OCI-LY1 (cell line): Measurements from ENCODE around the gene CHCHD3.
"Not testable (repeated sequence)": the region's sequence is repeated elsewhere in the genome, so short reads cannot be mapped to it uniquely, and the experiment has no call there.

ENCODE experiments used
- H2AFZ ChIP-seq: fragments of 200-600 bp; sonication (generic), shearing (Covaris generic); 2 replicates; pipeline ENCODE4 v1.6.0; 2014; ENCODE audit warnings: antibody characterized with exemption, mild to moderate bottlenecking, low read length
- H3F3A ChIP-seq: fragments of 200-600 bp; sonication (generic), shearing (Covaris generic); 2 replicates; pipeline ENCODE4 v1.6.0; 2014; ENCODE audit warnings: mild to moderate bottlenecking, antibody characterized with exemption, low read length, moderate library complexity; ENCODE audit not compliant: insufficient read depth
- H3K27ac ChIP-seq: fragments of 200-600 bp; sonication (generic); 2 replicates; pipeline ENCODE4 v1.5.1; 2014; ENCODE audit warnings: low read length, mixed run types, mild to moderate bottlenecking, low read depth; ENCODE audit not compliant: poor library complexity, severe bottlenecking
- H3K27me3 ChIP-seq: fragments of 200-600 bp; sonication (generic); 2 replicates; pipeline ENCODE4 v1.6.0; 2014; ENCODE audit warnings: antibody characterized with exemption, mild to moderate bottlenecking, low read length, moderate library complexity; ENCODE audit not compliant: insufficient read depth
- H3K36me3 ChIP-seq: fragments of 200-600 bp; sonication (generic); 2 replicates; pipeline ENCODE4 v1.6.1; 2014; ENCODE audit warnings: mild to moderate bottlenecking, antibody characterized with exemption, low read length, moderate library complexity, mixed read lengths; ENCODE audit not compliant: insufficient read depth
- H3K4me1 ChIP-seq: fragments of 200-600 bp; sonication (generic); 2 replicates; pipeline ENCODE4 v1.5.1; 2014; ENCODE audit warnings: mild to moderate bottlenecking, low read length, moderate library complexity; ENCODE audit not compliant: insufficient read depth, severe bottlenecking
- H3K4me2 ChIP-seq: fragments of 200-600 bp; sonication (generic), shearing (Covaris generic); 2 replicates; pipeline ENCODE4 v1.6.1; 2014; ENCODE audit warnings: low read length
- H3K4me3 ChIP-seq: fragments of 200-600 bp; sonication (generic); 2 replicates; pipeline ENCODE4 v1.5.1; 2014; ENCODE audit warnings: low read length, low read depth, mild to moderate bottlenecking, mixed read lengths; ENCODE audit not compliant: poor library complexity, severe bottlenecking
- H3K79me2 ChIP-seq: fragments of 200-600 bp; shearing (Covaris generic); 2 replicates; pipeline ENCODE4 v1.6.1; 2016; ENCODE audit warnings: mixed run types, low read length, mixed read lengths; ENCODE audit not compliant: insufficient read depth
- H3K9ac ChIP-seq: fragments of 200-600 bp; sonication (generic), shearing (Covaris generic); 2 replicates; pipeline ENCODE4 v1.6.1; 2014; ENCODE audit warnings: mild to moderate bottlenecking, low read length, mixed read lengths
- H3K9me2 ChIP-seq: fragments of 200-600 bp; sonication (generic), shearing (Covaris generic); 2 replicates; pipeline ENCODE4 v1.6.1; 2014; ENCODE audit warnings: low read depth, mild to moderate bottlenecking, low read length, mixed read lengths
- H3K9me3 ChIP-seq: fragments of 200-600 bp; shearing (Covaris generic); 2 replicates; pipeline ENCODE4 v1.6.1; 2014; ENCODE audit warnings: low read length, mixed read lengths
- H4K20me1 ChIP-seq: fragments of 200-600 bp; sonication (generic), shearing (Covaris generic); 2 replicates; pipeline ENCODE4 v1.6.0; 2016; ENCODE audit warnings: mild to moderate bottlenecking, low read length; ENCODE audit not compliant: insufficient read depth
- EZH2 ChIP-seq: fragments of 200-600 bp; sonication (generic), shearing (Covaris generic); IDR thresholded peaks from 2 replicates; pipeline ENCODE4 v1.8.0; 2017; ENCODE audit warnings: borderline replicate concordance, mixed run types, mild to moderate bottlenecking, antibody characterized with exemption, low read length, moderate library complexity, mixed read lengths
- TF ChIP-seq, protein P1 (sequence below): fragments of 200-600 bp; sonication (generic), shearing (Covaris generic); IDR thresholded peaks from 2 replicates; pipeline ENCODE4 v1.5.1; 2017; ENCODE audit warnings: mild to moderate bottlenecking, antibody characterized with exemption, low read length, moderate library complexity, mixed read lengths

The CHCHD3 gene

GRCh38 chr7:132970257-132970656 is 111.6 kb downstream of the CHCHD3 start:
- H3K9me3 ChIP-seq: no peaks in the 10 kb centered on the region
- H3K4me3 ChIP-seq: no peak overlapping the region
- H3K27me3 ChIP-seq: no peaks in the 10 kb centered on the region

GRCh38 chr7:132969520-132969919 is 112.4 kb downstream of the CHCHD3 start:
- no peaks in the 10 kb centered on the region for H3K9me3 ChIP-seq
- no peaks in the 10 kb centered on the region for H3F3A ChIP-seq
- H3K4me3 ChIP-seq: no peak overlapping the region
- H3K27me3 ChIP-seq: no peaks in the 10 kb centered on the region
- H4K20me1 ChIP-seq: no peaks in the 10 kb centered on the region
- TF ChIP-seq EZH2: no peak
- TF ChIP-seq, protein P1, sequence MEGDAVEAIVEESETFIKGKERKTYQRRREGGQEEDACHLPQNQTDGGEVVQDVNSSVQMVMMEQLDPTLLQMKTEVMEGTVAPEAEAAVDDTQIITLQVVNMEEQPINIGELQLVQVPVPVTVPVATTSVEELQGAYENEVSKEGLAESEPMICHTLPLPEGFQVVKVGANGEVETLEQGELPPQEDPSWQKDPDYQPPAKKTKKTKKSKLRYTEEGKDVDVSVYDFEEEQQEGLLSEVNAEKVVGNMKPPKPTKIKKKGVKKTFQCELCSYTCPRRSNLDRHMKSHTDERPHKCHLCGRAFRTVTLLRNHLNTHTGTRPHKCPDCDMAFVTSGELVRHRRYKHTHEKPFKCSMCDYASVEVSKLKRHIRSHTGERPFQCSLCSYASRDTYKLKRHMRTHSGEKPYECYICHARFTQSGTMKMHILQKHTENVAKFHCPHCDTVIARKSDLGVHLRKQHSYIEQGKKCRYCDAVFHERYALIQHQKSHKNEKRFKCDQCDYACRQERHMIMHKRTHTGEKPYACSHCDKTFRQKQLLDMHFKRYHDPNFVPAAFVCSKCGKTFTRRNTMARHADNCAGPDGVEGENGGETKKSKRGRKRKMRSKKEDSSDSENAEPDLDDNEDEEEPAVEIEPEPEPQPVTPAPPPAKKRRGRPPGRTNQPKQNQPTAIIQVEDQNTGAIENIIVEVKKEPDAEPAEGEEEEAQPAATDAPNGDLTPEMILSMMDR: no peak
- no peak overlapping the region for H2AFZ ChIP-seq
- H3K27ac ChIP-seq: no peak overlapping the region
- peaks cover 12% of the 10 kb centered on the region for H3K4me1 ChIP-seq
- no peaks in the 10 kb centered on the region for H3K79me2 ChIP-seq
- no peaks in the 10 kb centered on the region for H3K9me2 ChIP-seq
- H3K9ac ChIP-seq: no peak overlapping the region
- no peak overlapping the region for H3K4me2 ChIP-seq
- peaks cover 23% of the 10 kb centered on the region for H3K36me3 ChIP-seq

More at GRCh38 chr7:132970257-132970656, 111.6 kb downstream of the CHCHD3 start:
- Histone ChIP-seq H3K4me1 (peaks cover 5% of the 10 kb centered on the region), H3K36me3 (peaks cover 29% of the 10 kb centered on the region), H3K79me2 (no peaks in the 10 kb centered on the region), H4K20me1 (no peaks in the 10 kb centered on the region), H3K9ac (no peak overlapping the region), H3K4me2 (no peak overlapping the region), H3K9me2 (no peaks in the 10 kb centered on the region), H3K27ac (no peak overlapping the region), H3F3A (no peaks in the 10 kb centered on the region), H2AFZ (no peak overlapping the region)
- TF ChIP-seq, protein P1: no peak
- TF ChIP-seq EZH2: no peak

GRCh38 chr7:132967470-132967848 is 114.4 kb downstream of the CHCHD3 start:
- not testable (repeated sequence) for H3K4me2 ChIP-seq, H3K36me3 ChIP-seq, H3F3A ChIP-seq, H4K20me1 ChIP-seq, H3K27ac ChIP-seq, H3K9me3 ChIP-seq, H3K4me3 ChIP-seq, H2AFZ ChIP-seq, H3K79me2 ChIP-seq, H3K9me2 ChIP-seq, H3K9ac ChIP-seq, H3K27me3 ChIP-seq
- peaks cover 12% of the 10 kb centered on the region for H3K4me1 ChIP-seq

DNA sequence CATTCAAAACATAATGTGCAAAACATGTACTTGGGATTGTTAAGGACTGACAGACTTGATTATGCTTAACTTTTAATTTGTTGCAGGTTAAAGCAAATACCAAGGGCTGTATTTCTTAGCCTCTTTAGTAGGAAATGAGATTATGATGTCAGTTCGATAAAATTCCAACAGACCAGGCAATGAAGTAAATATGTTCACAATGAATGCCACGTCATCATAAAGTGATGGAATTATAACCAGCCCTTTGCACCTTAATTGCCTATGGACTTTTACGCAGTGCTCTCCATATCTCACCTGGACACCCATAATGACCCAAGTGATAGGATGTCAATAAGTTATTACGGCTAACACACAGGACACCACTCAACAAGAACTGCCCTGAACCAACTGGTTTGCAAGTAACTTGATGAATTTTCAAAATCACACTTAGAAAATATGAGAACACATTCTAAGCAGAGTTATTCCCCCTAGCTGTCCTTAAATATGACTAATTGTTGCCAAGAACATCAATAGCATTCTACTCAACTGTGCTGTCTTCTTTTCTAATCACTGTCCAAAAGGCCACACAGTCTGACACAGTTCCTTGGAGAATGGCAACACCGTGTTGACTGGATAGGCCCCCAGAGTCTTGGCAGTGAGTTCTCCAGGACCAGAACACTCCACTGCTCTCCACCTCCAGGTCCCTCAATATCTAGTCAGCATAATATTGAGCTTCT is 115.0 kb downstream of the CHCHD3 start:
- Histone ChIP-seq H3K4me3 (no peak overlapping the region), H3K9ac (no peak overlapping the region), H3K27ac (no peak overlapping the region), H2AFZ (no peak overlapping the region), H3K9me2 (no peaks in the 10 kb centered on the region), H3K79me2 (no peaks in the 10 kb centered on the region), H3K4me1 (peaks cover 12% of the 10 kb centered on the region), H3K9me3 (no peaks in the 10 kb centered on the region), H3K4me2 (no peak overlapping the region), H3K36me3 (no peaks in the 10 kb centered on the region), H4K20me1 (no peaks in the 10 kb centered on the region), H3F3A (no peaks in the 10 kb centered on the region), H3K27me3 (no peaks in the 10 kb centered on the region)
- TF ChIP-seq EZH2: no peak
- TF ChIP-seq, protein P1: no peak
